NB4 (cell line): Measurements from ENCODE around the gene ACSF2.

Experiments
- DNase-seq: peaks from one replicate; pipeline ENCODE4 v3.0.0; 2010; ENCODE audit warnings: low read depth
- H3K4me3 ChIP-seq: one replicate; pipeline ENCODE4 v1.5.1; 2011; ENCODE audit warnings: mild to moderate bottlenecking, low read depth, low read length, moderate library complexity
- MYC ChIP-seq: IDR thresholded peaks from 2 replicates; pipeline ENCODE4 v1.6.1; 2011; ENCODE audit warnings: low read depth, low read length
- POLR2A ChIP-seq: IDR thresholded peaks from 2 replicates; pipeline ENCODE4 v1.6.1; 2011; ENCODE audit warnings: mild to moderate bottlenecking; ENCODE audit not compliant: insufficient read length; ENCODE audit errors: extremely low read depth
- TF ChIP-seq, protein P1 (sequence below): IDR thresholded peaks from 2 replicates; pipeline ENCODE4 v1.6.1; 2011; ENCODE audit warnings: low read depth, low read length
- TF ChIP-seq, protein P2 (sequence below): IDR thresholded peaks from one replicate; pipeline ENCODE4 v1.5.1; 2012; ENCODE audit warnings: low read depth, low read length

The ACSF2 gene

DNA sequence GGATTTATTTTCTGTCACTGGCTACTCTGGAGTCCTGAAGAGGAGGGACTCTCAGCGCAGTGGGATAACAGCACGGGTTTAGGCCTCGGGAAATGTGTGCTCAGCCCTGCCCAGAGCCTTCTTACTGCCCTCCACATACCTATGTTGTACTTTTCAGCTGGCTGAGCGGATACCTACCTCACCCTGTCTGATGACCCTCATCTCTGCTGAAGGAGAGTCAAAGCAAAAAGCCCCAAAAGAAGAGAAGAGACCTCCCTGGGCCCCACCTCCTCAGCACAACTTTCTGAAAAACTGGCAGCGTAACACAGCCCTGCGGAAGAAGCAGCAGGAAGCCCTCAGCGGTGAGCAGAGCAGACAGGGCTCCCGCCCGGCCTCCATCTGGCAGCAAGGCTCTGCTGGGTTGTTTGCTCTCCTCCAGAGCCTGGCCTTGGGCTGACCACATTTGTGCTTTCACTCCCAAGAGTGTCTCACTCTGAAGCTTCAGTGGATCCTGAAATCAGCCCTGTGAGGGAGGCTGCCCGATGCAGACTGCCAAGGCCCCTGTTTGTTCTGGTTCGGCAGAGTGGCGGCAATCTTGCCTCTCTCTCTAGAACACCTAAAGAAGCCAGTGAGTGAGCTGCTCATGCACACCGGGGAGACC is 92.5 kb downstream of the ACSF2 start:
- DNase-seq: no peak
- TF ChIP-seq, protein P1, sequence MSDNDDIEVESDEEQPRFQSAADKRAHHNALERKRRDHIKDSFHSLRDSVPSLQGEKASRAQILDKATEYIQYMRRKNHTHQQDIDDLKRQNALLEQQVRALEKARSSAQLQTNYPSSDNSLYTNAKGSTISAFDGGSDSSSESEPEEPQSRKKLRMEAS: no peak
- TF ChIP-seq POLR2A: no peak
- TF ChIP-seq, protein P2, sequence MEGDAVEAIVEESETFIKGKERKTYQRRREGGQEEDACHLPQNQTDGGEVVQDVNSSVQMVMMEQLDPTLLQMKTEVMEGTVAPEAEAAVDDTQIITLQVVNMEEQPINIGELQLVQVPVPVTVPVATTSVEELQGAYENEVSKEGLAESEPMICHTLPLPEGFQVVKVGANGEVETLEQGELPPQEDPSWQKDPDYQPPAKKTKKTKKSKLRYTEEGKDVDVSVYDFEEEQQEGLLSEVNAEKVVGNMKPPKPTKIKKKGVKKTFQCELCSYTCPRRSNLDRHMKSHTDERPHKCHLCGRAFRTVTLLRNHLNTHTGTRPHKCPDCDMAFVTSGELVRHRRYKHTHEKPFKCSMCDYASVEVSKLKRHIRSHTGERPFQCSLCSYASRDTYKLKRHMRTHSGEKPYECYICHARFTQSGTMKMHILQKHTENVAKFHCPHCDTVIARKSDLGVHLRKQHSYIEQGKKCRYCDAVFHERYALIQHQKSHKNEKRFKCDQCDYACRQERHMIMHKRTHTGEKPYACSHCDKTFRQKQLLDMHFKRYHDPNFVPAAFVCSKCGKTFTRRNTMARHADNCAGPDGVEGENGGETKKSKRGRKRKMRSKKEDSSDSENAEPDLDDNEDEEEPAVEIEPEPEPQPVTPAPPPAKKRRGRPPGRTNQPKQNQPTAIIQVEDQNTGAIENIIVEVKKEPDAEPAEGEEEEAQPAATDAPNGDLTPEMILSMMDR: no peak
- no peak for TF ChIP-seq MYC
- no peak overlapping the region for H3K4me3 ChIP-seq

DNA sequence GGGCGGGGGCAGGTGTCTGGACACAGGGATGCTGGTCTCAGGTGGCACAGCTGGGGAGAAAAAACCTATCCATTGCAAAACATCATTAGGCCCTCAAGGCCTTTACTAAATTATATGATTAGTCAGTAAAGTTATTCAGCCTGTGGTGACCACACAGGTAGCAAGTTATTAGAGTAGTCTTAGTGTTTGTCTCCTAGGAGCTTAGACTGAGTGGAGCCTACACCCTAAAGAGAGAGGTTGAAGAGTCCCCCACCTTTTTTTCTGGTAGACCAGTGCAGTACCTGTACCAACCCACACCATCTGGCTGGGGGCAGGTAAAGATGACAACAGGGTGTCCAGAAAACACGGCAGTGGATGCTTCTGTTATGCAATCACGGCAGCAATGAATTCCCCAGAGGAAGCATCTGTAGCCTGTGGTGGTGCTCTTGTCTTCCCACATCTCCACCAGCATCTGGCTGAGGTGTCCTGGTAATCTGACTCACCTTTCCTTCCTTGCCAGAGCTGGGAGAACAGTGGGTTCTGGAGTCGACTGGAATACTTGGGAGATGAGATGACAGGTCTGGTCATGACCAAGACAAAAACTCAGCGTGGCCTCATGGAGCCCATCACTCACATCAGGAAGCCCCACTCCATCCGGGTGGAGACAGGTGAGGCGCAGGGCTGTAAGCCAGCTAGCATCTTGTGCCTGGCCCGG is 93.3 kb downstream of the ACSF2 start:
- TF ChIP-seq, protein P1: no peak
- no peak for DNase-seq
- no peak overlapping the region for H3K4me3 ChIP-seq

DNA sequence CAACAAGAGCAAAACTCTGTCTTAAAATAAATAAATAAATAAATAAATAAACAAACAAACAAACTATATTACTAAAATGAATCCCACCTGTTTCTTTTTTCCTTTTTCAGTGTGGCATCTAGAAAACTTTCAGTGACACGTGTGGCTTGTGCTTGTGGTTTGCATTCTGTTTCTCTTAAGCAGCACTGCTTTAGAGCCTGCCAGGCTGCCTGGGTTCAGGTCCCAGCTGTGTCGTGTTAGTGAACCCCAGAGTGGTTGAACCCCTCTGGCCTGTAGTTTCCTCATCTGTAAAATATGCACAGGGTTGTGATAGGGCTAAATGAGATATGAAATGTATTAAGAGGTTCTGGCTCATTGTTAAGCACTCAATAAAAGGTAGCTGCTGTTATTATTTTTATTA is 94.5 kb downstream of the ACSF2 start:
- no peak for DNase-seq
- H3K4me3 ChIP-seq: no peak overlapping the region
- TF ChIP-seq, protein P2: no peak
- TF ChIP-seq POLR2A (no peak), MYC (no peak)
- TF ChIP-seq, protein P1: no peak

DNA sequence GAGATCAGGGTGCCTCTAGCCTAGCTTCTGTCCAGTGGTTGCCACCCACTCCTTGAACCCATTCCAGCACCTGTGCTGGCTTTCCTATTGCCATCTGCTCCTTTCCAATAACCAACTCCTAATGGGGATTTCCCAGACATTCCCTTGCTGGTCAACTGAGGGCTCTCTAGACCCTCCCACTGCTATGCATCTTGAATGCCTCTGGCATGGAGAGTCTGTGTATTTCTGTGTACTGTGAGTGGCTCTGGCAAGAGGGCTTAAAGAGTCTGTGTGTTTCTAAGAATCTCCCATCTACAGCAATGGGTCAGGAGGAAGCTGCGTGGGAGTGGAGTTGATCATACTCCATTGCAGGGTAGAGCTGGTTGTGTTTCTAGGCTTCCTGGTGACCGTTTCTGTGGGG is 95.5 kb downstream of the ACSF2 start:
- no peak for DNase-seq
- TF ChIP-seq, protein P2: no peak

DNA sequence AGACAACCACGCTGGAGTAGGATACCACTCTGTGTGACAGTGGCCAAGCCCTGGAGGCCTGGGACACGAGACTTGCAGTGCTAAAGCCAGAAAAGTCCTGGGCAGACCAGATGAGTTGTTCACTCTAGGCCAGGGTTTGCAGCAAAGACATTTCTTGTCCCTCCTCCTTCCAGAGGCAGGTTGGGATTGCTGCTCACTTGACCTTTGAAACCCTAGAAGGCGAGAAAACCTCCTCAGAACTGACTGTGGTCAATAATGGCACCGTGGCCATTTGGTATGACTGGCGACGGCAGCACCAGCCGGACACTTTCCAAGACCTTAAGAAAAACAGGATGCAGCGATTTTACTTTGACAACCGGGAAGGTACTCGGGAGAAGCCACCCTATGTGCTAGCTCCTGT is 96.7 kb downstream of the ACSF2 start:
- TF ChIP-seq, protein P2: no peak
- TF ChIP-seq MYC (no peak), POLR2A (no peak)
- TF ChIP-seq, protein P1: no peak
- H3K4me3 ChIP-seq: no peak overlapping the region
- no peak for DNase-seq

More for the DNA sequence above, 95.5 kb downstream of the ACSF2 start:
- H3K4me3 ChIP-seq: no peak overlapping the region

DNA sequence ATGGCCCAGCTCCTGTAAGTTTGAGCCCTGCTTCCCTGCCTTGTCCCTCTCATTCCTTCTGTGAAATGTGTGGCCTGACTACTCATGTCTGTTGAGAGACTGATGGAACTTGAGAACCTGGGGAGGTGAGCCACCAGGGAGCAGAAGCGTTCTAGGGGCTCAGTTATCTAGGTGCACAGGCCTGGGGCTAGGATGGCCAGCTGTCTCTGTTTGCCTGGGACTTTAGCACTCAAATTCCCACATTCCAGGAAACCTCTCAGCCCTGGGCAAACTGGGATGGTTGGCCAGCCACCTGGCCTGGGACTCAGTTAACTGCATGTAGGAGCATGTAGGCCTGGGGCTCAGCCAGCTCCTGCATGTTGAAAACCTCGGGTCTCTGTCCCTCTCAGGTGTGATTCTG is 97.2 kb downstream of the ACSF2 start:
- DNase-seq: no peak
- TF ChIP-seq MYC: no peak
- TF ChIP-seq, protein P2: no peak
- TF ChIP-seq, protein P1: no peak
- no peak for TF ChIP-seq POLR2A
- no peak overlapping the region for H3K4me3 ChIP-seq
